Fibroblast of skin of abdomen (primary cell): Measurements from ENCODE around the gene ZC3H7B.

Source experiments
- DNase-seq: peaks from one replicate; pipeline ENCODE4 v3.0.0-alpha.2; 2013

Gene ZC3H7B

GRCh38 chr22:41358927-41359326 is 57.6 kb downstream of the ZC3H7B start:
- DNase-seq = no peak

DNA sequence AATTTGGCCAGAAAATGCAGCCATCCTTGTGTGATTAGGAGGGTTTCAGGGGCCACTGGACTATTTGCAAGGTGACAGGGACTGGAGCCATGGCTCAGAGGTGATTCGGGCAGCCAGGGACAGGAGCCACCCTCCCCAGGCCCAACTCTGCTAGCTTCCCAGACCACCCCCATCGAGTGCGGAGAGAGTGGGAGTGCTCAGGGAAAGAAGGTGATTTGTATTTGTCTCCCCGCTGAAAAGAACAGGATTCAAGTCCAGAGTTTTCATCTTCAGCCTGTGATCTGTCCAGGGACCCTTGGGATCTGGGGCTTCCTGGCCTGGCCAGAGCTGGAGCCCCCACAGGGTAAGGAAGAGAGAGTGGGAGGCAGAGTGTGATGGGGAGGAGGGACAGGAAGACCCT is 58.1 kb downstream of the ZC3H7B start:
- no peak for DNase-seq

- no peak for DNase-seq
Observed at GRCh38 chr22:41360126-41360525, 58.8 kb downstream of the ZC3H7B start.

- DNase-seq = no peak
Observed at GRCh38 chr22:41361716-41362310, 60.5 kb downstream of the ZC3H7B start.

- DNase-seq = no peak
Observed at GRCh38 chr22:41362615-41363014, 61.3 kb downstream of the ZC3H7B start.

DNA sequence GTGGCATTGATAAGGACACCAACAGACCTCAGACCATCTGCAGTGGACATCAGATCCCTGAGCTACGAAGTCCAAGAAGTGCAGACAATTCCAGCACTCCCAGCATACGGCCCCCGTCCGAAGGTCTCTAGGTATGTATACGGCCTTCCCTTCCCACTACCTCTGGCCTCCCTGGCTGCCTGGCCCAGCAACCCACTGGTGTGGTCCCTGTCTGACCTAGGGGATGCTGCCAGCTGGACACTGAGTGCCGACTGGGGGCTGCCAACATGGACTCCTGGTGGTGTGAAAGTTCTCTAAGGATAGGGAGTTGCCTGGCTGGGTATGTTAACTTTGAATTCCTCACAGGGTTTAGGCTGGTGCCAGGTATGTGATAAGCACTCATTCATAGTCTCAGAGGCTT is 62.9 kb downstream of the ZC3H7B start:
- DNase-seq = no peak

GRCh38 chr22:41364955-41365354 is 63.6 kb downstream of the ZC3H7B start:
- no peak for DNase-seq

- no peak for DNase-seq
Observed at GRCh38 chr22:41365425-41365824, 64.1 kb downstream of the ZC3H7B start.

DNA sequence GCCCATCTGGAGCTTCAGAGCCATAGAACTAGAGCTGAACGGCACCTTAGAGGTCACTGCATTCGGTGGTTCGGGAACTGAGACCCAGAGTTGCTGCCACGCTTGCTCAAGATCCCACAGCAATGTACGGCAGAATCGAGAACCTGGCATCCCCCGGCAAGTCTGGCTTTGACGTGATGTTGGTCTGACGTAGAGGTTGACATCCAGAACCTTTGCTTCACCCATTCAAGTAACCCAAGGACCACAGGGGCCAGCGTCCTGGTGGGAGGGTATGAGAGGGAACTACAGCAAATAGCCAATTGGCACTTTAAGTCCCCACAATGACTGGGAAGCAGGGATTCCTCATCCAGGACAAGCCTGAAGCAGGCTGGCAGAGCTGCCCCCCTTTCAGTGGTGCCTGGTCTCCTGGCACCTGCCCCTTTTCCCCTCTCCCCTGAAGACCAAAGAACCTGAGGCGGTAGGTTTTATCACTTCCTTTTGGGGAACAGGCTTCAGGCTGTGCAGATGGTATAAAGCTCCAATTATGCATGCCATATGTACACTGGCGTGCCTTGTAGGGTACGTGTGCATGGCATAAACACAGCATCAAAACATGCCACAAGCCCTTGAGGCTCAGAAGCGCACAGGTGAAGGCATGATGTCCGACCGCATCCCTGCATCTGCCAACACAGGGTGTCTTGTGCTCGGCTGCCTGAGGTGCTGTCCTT is 65.2 kb downstream of the ZC3H7B start:
- DNase-seq = no peak

- peak; percentile 92 for DNase-seq
Observed at GRCh38 chr22:41367039-41367679, 65.8 kb downstream of the ZC3H7B start.

DNA sequence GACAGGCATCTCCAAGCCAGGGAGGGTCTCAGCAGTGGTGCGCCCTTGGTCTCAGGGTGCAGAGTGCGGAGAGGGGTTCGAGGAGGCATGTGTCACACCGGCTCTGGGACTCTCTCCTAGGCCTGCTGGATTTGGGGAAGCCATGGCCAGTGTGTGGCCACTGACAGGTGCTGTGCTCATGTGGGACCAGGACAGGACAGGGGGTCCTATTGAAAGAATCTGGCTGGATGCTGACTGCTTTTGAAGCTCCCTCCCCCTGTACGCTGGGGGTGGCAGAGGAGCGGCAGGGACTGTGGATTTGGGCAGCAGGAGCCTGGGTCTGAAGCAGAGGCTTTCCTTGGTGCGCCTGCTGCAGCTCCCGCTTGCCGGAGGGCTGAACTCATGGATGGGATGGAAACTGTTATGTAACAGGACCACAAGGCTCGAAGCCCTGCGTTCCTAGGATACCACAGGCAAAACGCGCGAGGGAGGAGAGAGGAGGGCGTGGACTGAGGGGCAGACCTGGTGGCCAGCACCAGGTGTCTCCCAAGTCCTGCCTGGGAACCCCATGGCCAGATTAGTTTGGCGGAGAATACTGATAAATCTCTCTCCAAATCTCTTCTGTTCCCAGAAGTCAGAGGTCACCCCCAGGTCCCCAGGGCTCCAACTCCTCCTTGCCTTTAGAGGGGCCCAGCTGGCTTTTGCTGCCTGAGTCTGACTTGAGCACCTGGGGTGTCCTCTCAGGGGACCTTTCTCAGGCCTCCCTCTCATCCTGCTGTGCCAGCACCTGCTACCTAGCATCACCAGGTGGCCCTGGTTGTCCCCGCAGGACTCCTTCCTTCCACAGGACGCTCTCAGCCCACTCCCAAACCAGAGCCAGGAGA is 66.6 kb downstream of the ZC3H7B start:
- DNase-seq = peak; percentile 47

DNA sequence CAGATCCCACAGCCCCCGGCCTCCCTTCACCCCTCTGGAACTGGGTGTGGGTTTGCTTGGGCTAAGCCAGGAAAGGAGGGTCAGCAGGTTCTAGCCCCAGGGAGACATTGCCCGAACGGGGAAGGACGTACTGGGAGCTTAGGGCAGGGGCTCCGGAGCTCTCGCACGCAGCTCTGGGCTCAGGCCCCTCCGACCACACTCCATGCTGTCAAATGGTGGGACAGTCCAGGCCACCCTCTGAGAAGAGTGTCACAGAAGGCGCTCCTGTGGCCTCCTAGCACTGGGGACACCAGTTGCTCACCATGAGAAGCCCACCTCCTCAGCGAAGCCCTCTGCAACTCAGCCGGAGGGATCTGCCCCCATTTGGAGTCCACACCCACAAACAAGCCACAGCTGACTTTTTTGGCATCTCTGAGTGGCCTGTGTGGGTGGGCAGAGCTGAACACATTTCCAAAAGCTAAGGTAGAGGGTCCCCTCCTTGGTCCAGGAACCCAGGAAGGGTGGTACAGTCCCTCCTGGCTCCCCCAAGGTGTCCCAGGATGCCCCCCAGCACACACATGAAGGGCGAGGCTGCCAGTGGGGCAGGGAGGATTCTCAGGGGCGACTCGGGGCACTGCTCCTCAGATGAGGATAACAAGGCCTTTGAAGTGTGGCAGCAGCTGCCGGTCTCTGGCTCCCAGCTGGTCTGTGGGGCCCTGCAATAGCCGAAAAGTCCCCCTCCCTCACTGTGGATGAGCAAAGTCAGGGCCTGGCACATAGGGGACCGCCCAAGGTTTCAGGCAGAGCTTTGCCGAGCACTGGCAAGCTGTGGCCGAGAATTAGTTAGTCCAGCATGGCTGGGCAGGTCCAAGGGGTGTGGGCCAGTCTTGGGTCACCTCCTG is 67.5 kb downstream of the ZC3H7B start:
- DNase-seq = no peak

GRCh38 chr22:41369424-41369745 is 68.1 kb downstream of the ZC3H7B start:
- DNase-seq = no peak

GRCh38 chr22:41369837-41370236 is 68.5 kb downstream of the ZC3H7B start:
- DNase-seq = no peak

GRCh38 chr22:41377846-41378245 is 76.5 kb downstream of the ZC3H7B start:
- DNase-seq = no peak

DNA sequence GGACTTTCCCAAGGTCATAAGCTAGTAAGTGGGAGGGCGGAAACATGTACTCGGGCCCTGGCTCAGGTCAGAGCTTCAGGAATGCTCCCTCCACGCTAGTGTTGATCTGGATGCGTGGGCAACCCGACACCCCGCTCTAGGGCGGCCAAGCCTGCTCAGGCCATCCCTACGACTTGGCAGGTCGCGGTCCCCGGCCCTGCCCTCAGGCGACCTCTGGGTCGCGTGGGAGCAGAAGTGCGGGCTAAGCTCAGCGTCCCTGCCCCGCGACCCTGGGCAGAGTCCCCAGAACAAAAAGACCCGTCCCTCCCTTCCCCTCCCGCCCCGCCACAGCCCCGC is 79.6 kb downstream of the ZC3H7B start:
- DNase-seq = peak; percentile 80

GRCh38 chr22:41381329-41382097 is 80.2 kb downstream of the ZC3H7B start, which contains the start of gene TEF:
TSS of gene TEF (plus strand) at chr22:41381942. CDS start at chr22:41382045, 103 bp downstream.
- peak; percentile 99 for DNase-seq

DNA sequence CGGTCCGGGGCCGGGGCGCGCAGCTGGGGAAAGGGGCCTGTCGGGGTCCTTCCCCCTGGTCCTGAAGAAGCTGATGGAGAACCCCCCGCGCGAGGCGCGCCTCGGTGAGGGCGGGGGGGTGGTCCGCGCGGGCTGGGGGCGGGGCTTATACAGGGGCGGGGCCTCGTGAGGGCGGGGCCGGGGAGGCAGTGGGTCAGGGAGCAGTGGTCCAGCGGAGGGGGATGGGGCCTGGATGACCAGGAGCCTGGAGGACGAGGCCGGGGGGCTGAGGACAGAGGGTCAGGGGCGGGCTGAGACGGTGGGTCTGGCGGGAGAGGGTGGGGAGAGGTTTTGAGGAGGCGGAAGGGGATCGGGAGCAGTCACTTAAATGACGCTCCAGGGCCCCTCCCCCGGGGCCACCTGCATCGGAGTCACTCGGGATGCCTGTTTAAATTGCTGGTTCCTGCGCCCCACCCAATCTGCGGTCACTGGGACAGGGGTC is 80.8 kb downstream of the ZC3H7B start:
- no peak for DNase-seq

- DNase-seq = no peak
Observed at GRCh38 chr22:41382610-41383009, 81.3 kb downstream of the ZC3H7B start.

GRCh38 chr22:41383085-41383484 is 81.8 kb downstream of the ZC3H7B start:
- DNase-seq = no peak

DNA sequence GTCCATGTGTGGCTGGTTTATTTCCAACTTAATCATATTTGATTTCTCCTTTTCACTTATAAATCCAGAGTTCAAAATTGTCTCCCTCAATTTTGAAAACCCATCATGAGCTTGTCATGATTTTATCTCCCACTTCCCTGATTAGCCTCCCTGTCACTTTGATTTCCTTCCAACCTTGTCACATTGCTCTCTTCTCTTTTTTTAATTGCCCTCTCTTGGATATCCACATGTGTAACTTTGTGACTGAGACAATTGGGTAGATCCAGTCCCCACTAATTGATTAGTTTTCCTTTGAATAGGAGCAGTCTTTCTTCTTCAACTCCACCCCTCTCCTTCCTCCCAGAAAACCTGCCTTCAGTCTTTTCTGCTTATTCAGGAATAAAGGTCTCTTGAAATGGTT is 82.8 kb downstream of the ZC3H7B start:
- no peak for DNase-seq
